ENCODE results near the gene HDDC3. TPM values are rescaled to one million over a fixed set of nuclear protein-coding genes. Genes with fewer than 3 reads are reported as not detected.

Gene HDDC3
- total and polyA plus RNA-seq, 2 donors = 6.8 to 9.7 TPM

GRCh38 chr15:90881978-90882721 is 50.2 kb downstream of the HDDC3 start:
- 89% methylated on average over 19 of the region's 19 CpGs for WGBS
- H3K4me1 ChIP-seq (ENCODE audit: insufficient read depth) = no peaks in the 10 kb centered on the region
- H3K27ac ChIP-seq (ENCODE audit: low read depth) = no peak overlapping the region
- no peak overlapping the region for H3K4me3 ChIP-seq (ENCODE audit: low read depth, low read length)
- DNase-seq (ENCODE audit: extremely low spot score) = no peak
- H3K36me3 ChIP-seq (ENCODE audit: insufficient read depth) = peaks cover 13% of the 10 kb centered on the region

GRCh38 chr15:90881181-90881977 is 51.0 kb downstream of the HDDC3 start:
- no peak for DNase-seq (ENCODE audit: extremely low spot score)

GRCh38 chr15:90880381-90881145 is 51.8 kb downstream of the HDDC3 start:
- 87% methylated on average over 16 of the region's 16 CpGs for WGBS
- Histone ChIP-seq H3K27ac (ENCODE audit: low read depth) (no peak overlapping the region), H3K4me1 (ENCODE audit: insufficient read depth) (no peaks in the 10 kb centered on the region), H3K4me3 (ENCODE audit: low read depth, low read length) (no peak overlapping the region), H3K36me3 (ENCODE audit: insufficient read depth) (peaks cover 17% of the 10 kb centered on the region)
- DNase-seq (ENCODE audit: extremely low spot score) = no peak

More at GRCh38 chr15:90881181-90881977, 51.0 kb downstream of the HDDC3 start:
- H3K36me3 ChIP-seq (ENCODE audit: insufficient read depth) = peaks cover 17% of the 10 kb centered on the region
- H3K4me1 ChIP-seq (ENCODE audit: insufficient read depth) = no peaks in the 10 kb centered on the region
- H3K27ac ChIP-seq (ENCODE audit: low read depth) = no peak overlapping the region
- WGBS = 83% methylated on average over 35 of the region's 35 CpGs
- H3K4me3 ChIP-seq (ENCODE audit: low read depth, low read length) = no peak overlapping the region

Small RNA genes within 50 kb of the gene (small RNA-seq; reads per million reads assigned to genes)
- not detected for gene RF00019

Other genes with a start within 250 kb of the HDDC3 start
- 7.8 TPM for gene BLM, start 215.2 kb downstream of the HDDC3 start, total RNA-seq
- gene BLM, start 215.2 kb downstream of the HDDC3 start, polyA plus RNA-seq = 0.67 TPM
- 10.5 TPM for gene FURIN, start 64.0 kb downstream of the HDDC3 start, total RNA-seq
- gene FURIN, start 64.0 kb downstream of the HDDC3 start, polyA plus RNA-seq = 53.7 TPM
- gene FES, start 48.0 kb downstream of the HDDC3 start, total RNA-seq = 27.0 TPM
- gene FES, start 48.0 kb downstream of the HDDC3 start, polyA plus RNA-seq = 30.0 TPM
- 19.4 TPM for gene MAN2A2, start 29.2 kb downstream of the HDDC3 start, total RNA-seq
- gene MAN2A2, start 29.2 kb downstream of the HDDC3 start, polyA plus RNA-seq = 31.4 TPM
- 37.2 TPM for gene UNC45A, start 2.7 kb upstream of the HDDC3 start, total RNA-seq
- gene UNC45A, start 2.7 kb upstream of the HDDC3 start, polyA plus RNA-seq = 110 TPM
- 7.5 TPM for gene RCCD1, start 22.3 kb upstream of the HDDC3 start, total RNA-seq
- 10.3 TPM for gene RCCD1, start 22.3 kb upstream of the HDDC3 start, polyA plus RNA-seq
- gene PRC1, start 62.0 kb upstream of the HDDC3 start, total RNA-seq = 75.8 TPM
- gene PRC1, start 62.0 kb upstream of the HDDC3 start, polyA plus RNA-seq = 8.3 TPM
- gene VPS33B, start 90.0 kb upstream of the HDDC3 start, total RNA-seq = 5.8 TPM
- 11.8 TPM for gene VPS33B, start 90.0 kb upstream of the HDDC3 start, polyA plus RNA-seq
- 4.5 TPM for gene SV2B, start 167.7 kb upstream of the HDDC3 start, total RNA-seq
- 1.2 TPM for gene SV2B, start 167.7 kb upstream of the HDDC3 start, polyA plus RNA-seq